Epithelial cell of proximal tubule (primary cell): ENCODE results near the gene IMMP2L. TPM values are rescaled to one million over a fixed set of nuclear protein-coding genes. Genes with fewer than 3 reads are reported as not detected.

Source experiments
- DNase-seq: peaks from one replicate; pipeline ENCODE4 v3.0.0-alpha.2; 2011; ENCODE audit warnings: low read depth
- H3K4me3 ChIP-seq: 2 replicates; pipeline ENCODE4 v1.5.1; 2011; ENCODE audit warnings: low read depth, mild to moderate bottlenecking, low read length
- CTCF ChIP-seq: conservative IDR thresholded peaks from 2 replicates; pipeline ENCODE4 v1.5.1; 2012; ENCODE audit warnings: low read depth, mild to moderate bottlenecking, low read length
- total RNA-seq: library from RNA; depleted of rRNA; stranded (reverse); fragments of >200 nt; gene quantifications from 2 replicates; pipeline ENCODE4 v1.2.3, GENCODE V29; 2015

The IMMP2L gene
- total RNA-seq, 1 donor from 2014 or later = 8.4 TPM

GRCh38 chr7:111103136-111103535 is 459.2 kb downstream of the IMMP2L start:
- DNase-seq = no peak
- no peak for TF ChIP-seq CTCF
- no peak overlapping the region for H3K4me3 ChIP-seq

GRCh38 chr7:111101856-111102646 is 460.2 kb downstream of the IMMP2L start:
- no peak for TF ChIP-seq CTCF
- no peak overlapping the region for H3K4me3 ChIP-seq
- no peak for DNase-seq

GRCh38 chr7:111098926-111099250 is 463.4 kb downstream of the IMMP2L start:
- no peak for TF ChIP-seq CTCF

GRCh38 chr7:111098011-111098925 is 464.0 kb downstream of the IMMP2L start:
- H3K4me3 ChIP-seq = no peak overlapping the region
- no peak for DNase-seq
- TF ChIP-seq CTCF = peak; percentile 74

More at GRCh38 chr7:111098926-111099250, 463.4 kb downstream of the IMMP2L start:
- H3K4me3 ChIP-seq = no peak overlapping the region
- no peak for DNase-seq

- no peak overlapping the region for H3K4me3 ChIP-seq
- no peak for DNase-seq
- no peak for TF ChIP-seq CTCF
These were observed 465.3 kb downstream of the IMMP2L start for GRCh38 chr7:111096997-111097396.

GRCh38 chr7:111094419-111094818 is 467.9 kb downstream of the IMMP2L start:
- DNase-seq = no peak
- no peak overlapping the region for H3K4me3 ChIP-seq
- no peak for TF ChIP-seq CTCF
